ENCODE measurements around the gene CRYBB2.
"Not testable (repeated sequence)": the region's sequence is repeated elsewhere in the genome, so short reads cannot be mapped to it uniquely, and the experiment has no call there.

The CRYBB2 gene

GRCh38 chr22:25187469-25187868 is 32.0 kb upstream of the CRYBB2 start:
- Mint-ChIP-seq H3K4me3 (no peak overlapping the region), H3K4me1 (no peaks in the 10 kb centered on the region), H3K27ac (no peak overlapping the region), H3K27me3 (peaks cover 3% of the 10 kb centered on the region), H3K36me3 (no peaks in the 10 kb centered on the region), H3K9me3 (peaks cover 3% of the 10 kb centered on the region)
- ATAC-seq: no peak

- Mint-ChIP-seq H3K27ac (no peak overlapping the region), H3K4me3 (no peak overlapping the region), H3K9me3 (peaks cover 3% of the 10 kb centered on the region), H3K27me3 (peaks cover 13% of the 10 kb centered on the region), H3K36me3 (no peaks in the 10 kb centered on the region), H3K4me1 (no peaks in the 10 kb centered on the region)
- no peak for ATAC-seq
Measured at GRCh38 chr22:25192406-25192805, 27.0 kb upstream of the CRYBB2 start.

DNA sequence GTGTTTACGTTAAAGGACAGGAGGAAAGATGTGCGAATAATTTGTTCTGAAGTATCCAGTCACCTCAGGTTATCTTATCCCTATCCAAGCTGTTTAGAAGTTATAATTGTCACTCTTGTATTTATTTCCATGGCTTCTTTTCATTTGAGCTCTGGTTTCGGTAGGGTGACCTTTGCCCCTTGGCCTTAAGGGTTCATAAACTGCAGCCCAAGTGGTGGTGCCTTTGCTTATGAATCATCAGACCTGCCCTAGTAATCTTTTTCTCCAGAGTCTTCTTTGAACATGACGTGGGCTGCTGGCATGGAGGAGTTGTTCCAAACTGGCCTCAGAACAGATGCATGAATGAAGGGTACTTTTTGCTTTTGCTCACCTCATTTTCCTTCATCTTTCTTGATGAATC is 26.3 kb upstream of the CRYBB2 start:
- Mint-ChIP-seq H3K36me3 (no peaks in the 10 kb centered on the region), H3K27me3 (peaks cover 13% of the 10 kb centered on the region), H3K4me3 (no peak overlapping the region), H3K4me1 (no peaks in the 10 kb centered on the region), H3K9me3 (peaks cover 3% of the 10 kb centered on the region), H3K27ac (no peak overlapping the region)
- ATAC-seq: no peak

GRCh38 chr22:25193548-25193947 is 25.9 kb upstream of the CRYBB2 start:
- no peak for ATAC-seq
- no peak overlapping the region for H3K27ac Mint-ChIP-seq

GRCh38 chr22:25196326-25196725 is 23.1 kb upstream of the CRYBB2 start:
- Mint-ChIP-seq H3K4me1 (no peaks in the 10 kb centered on the region), H3K27me3 (peaks cover 13% of the 10 kb centered on the region), H3K4me3 (no peak overlapping the region), H3K27ac (no peak overlapping the region), H3K9me3 (no peaks in the 10 kb centered on the region), H3K36me3 (no peaks in the 10 kb centered on the region)
- no peak for ATAC-seq

More at GRCh38 chr22:25193548-25193947, 25.9 kb upstream of the CRYBB2 start:
- Mint-ChIP-seq H3K27me3 (peaks cover 13% of the 10 kb centered on the region), H3K9me3 (peaks cover 3% of the 10 kb centered on the region), H3K36me3 (no peaks in the 10 kb centered on the region), H3K4me3 (no peak overlapping the region), H3K4me1 (no peaks in the 10 kb centered on the region)

DNA sequence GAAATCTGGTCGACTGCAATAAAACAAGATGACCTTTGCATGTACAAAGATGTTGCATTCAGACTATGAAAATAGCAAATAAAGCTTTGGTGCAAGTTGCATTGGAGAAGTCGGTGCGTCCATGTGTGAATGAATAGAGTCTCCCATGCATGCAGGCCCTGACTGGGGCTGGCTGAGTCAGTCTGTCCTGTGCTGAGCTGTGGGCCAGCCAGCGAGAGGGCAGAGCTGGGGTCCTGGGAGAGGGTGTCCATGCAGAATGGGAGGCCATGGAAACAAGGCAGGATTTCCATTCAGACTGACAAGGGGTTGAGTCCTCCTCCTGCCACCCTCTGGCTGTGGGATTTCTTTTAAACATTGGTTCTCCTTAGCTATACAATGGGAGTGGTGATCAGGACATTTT is 22.1 kb upstream of the CRYBB2 start:
- Mint-ChIP-seq H3K36me3 (no peaks in the 10 kb centered on the region), H3K9me3 (no peaks in the 10 kb centered on the region), H3K4me3 (no peak overlapping the region), H3K27ac (no peak overlapping the region), H3K4me1 (no peaks in the 10 kb centered on the region), H3K27me3 (peaks cover 18% of the 10 kb centered on the region)
- no peak for ATAC-seq

DNA sequence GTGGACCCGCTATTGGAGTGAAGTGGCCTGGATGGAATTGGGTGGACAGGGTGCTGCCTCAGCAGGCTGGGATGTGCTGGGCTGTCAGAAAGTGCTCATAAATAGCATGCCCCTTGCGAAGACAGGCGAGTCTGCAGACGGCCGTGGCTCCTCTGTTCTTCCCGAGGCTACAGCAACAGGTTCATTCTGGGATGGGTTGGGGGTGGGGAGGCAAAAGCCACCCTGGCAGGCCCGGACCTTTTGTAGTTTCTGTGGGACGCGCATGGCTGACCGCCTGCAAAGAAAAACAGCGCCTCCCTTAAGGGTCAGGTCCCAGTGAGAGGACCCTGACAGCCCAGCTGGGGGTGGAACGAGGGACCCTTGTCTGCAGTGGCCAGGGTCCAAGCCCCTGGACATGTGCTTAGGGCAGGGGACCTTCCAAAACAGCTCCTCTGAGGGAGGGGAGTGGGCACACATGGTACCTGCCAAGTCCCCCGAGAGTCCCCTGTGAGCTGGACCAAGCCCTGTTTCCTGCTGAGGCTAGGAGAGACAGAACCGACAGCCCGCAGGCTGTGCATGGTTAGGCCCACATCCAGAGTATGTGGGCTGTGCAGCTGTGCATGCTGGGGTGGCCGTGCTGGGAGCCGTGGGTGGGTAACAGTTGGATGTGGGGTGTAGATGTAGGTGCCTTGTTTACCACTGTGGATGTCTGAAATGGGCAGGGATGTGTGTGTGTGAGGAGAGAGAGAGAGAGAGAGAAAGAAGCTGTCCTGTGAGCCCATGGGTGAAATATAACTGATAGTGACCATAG is 19.5 kb upstream of the CRYBB2 start, which contains the start of gene CRYBB3:
Gene CRYBB3 (plus strand): TSS at position 128 of the 790 bp plus-strand sequence. CDS start 1,539 bp downstream, outside the sequence.
- Mint-ChIP-seq H3K9me3 (no peaks in the 10 kb centered on the region), H3K4me3 (no peak within 1 kb of the TSS), H3K27me3 (peaks cover 21% of the 10 kb centered on the region), H3K36me3 (no peaks in the 10 kb centered on the region), H3K4me1 (no peaks in the 10 kb centered on the region), H3K27ac (no peak within 1 kb of the TSS)
- ATAC-seq: peak; percentile 18

DNA sequence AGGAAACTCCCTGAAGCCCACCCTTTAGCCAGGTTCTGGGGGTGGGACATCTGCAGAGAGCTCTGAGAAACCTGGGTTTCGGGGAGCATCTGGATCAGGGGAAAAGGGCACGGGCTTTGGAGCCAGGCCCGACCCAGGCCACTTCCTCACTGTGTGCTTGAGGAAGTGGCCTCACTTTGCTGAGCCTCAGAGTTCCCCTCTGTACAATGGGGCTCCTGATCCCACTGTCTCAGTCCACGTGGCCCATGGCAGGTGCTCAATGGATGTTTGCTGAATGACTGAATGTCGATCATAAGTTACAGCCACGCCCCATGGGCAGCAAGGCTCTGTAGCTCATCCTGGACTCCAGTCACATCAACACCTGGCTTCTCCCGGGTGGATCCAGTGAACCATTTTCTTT is 18.5 kb upstream of the CRYBB2 start:
- H3K27me3 Mint-ChIP-seq: peaks cover 21% of the 10 kb centered on the region

DNA sequence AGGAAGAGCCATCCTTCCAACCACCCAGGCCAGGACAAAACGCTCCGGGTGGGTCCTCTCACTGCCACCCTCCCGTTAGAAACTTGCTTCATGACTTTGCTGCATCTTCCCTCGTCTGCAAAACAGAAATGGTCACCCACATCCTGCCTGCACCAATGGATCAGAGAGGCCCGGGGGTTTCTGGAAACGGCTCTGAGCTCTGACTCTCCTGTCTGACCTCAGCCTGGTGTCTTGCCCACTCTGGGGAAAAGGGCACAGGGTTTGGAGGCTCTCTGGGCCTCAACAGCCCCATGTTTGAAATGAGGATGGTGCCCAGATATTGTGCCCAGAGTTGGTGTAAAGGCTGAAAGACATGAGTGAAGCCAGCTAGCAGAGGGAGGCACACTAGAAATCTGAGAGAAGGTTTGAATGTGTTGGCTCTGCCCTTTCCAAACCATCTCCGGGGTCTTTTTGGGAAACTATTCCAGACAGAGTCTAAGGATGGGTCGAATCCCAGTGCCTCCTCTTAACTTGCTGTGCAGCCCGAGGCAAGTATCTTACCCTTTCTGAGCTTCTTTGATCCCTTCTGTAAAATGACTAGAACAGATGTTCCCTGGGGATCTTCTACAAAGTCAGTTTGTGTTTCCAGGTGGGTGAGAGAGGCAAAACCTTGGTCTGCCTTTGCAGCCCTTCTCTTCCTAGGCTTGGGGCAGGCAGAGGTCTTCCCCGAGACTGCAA is 17.7 kb upstream of the CRYBB2 start:
- H3K27ac Mint-ChIP-seq: no peak overlapping the region
- no peaks in the 10 kb centered on the region for H3K36me3 Mint-ChIP-seq
- H3K4me1 Mint-ChIP-seq: no peaks in the 10 kb centered on the region
- H3K9me3 Mint-ChIP-seq: no peaks in the 10 kb centered on the region
- peaks cover 13% of the 10 kb centered on the region for H3K27me3 Mint-ChIP-seq
- H3K4me3 Mint-ChIP-seq: no peak overlapping the region
- no peak for ATAC-seq

More for the DNA sequence above, 18.5 kb upstream of the CRYBB2 start:
- Mint-ChIP-seq H3K9me3 (no peaks in the 10 kb centered on the region), H3K4me3 (no peak overlapping the region), H3K27ac (no peak overlapping the region), H3K36me3 (no peaks in the 10 kb centered on the region), H3K4me1 (no peaks in the 10 kb centered on the region)
- ATAC-seq: no peak

DNA sequence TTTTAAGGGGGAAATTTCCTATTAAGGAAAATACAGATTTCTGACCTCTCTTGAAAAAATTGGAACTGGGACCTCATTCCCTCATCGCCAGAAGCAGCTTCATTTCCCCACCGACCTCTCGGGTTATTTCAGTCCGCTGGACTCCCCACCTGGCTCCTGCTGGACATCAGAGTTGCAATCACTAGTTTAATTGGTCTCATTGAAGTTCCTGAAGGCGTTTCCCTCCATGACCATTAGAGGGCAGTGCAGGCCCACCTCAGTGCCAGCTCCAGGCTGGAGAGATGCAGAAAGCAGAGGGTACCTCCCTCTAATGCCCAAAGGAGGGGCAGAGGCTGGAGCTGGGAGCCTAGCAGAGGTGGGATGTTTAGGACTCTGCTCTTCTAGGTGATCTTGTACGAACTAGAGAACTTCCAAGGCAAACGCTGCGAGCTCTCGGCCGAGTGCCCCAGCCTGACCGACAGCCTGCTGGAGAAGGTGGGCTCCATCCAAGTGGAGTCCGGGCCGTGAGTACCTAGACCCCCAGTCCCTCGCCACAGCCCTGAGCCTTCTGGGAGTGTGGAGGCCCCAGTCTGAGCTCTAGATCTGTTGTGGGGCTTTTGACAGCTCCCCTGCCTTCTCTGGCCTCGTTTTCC is 17.0 kb upstream of the CRYBB2 start:
- no peak for ATAC-seq
- Mint-ChIP-seq H3K27me3 (peaks cover 9% of the 10 kb centered on the region), H3K9me3 (no peaks in the 10 kb centered on the region), H3K4me3 (no peak overlapping the region), H3K27ac (no peak overlapping the region), H3K4me1 (no peaks in the 10 kb centered on the region), H3K36me3 (no peaks in the 10 kb centered on the region)

DNA sequence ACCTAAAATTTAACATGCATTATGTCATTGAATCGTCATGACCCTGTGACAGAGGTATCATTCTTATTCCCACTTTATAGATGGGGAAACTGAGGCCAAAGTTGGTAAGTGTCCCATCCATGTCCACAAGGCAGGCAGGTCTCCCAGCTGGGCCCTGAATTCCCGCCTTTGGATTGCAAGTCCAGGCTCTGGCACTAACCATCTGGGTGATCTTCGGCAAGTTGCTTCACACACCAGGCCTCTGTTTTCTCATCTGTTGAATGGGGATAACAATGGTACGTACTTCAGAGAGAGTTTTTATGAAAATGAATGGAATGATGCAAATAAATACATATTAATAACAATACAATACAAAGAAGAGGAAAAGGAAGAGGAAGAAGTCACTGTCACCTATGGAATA is 16.4 kb upstream of the CRYBB2 start:
- H3K4me3 Mint-ChIP-seq: no peak overlapping the region
- H3K4me1 Mint-ChIP-seq: no peaks in the 10 kb centered on the region
- no peak overlapping the region for H3K27ac Mint-ChIP-seq

DNA sequence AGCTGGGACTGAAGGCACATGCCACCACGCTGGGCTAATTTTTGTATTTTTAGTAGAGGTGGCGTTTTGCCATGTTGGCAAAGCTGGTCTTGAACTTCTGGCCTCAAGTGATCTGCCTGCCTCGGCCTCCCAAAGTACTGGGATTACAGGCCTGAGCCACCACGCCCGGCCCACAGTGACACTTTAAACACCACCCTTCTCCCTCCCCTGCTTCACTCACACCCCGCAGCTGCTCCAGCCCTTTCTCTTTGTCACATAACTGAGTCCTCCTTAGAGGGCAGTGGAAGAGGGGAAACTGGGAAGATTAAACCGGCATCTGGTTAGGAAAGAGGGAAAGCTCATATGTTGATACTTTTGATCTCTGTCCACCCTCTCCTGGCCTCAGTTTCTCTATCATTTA is 14.9 kb upstream of the CRYBB2 start:
- H3K27ac Mint-ChIP-seq, H3K4me1 Mint-ChIP-seq, ATAC-seq, H3K4me3 Mint-ChIP-seq, H3K9me3 Mint-ChIP-seq, H3K36me3 Mint-ChIP-seq: not testable (repeated sequence)
- H3K27me3 Mint-ChIP-seq: peaks cover 25% of the 10 kb centered on the region

More for the DNA sequence above, 16.4 kb upstream of the CRYBB2 start:
- Mint-ChIP-seq H3K36me3 (no peaks in the 10 kb centered on the region), H3K9me3 (peaks cover 5% of the 10 kb centered on the region), H3K27me3 (peaks cover 15% of the 10 kb centered on the region)
- ATAC-seq: no peak

- ATAC-seq: no peak
- Mint-ChIP-seq H3K9me3 (peaks cover 5% of the 10 kb centered on the region), H3K4me3 (no peak overlapping the region), H3K4me1 (no peaks in the 10 kb centered on the region), H3K27me3 (peaks cover 26% of the 10 kb centered on the region), H3K36me3 (no peaks in the 10 kb centered on the region), H3K27ac (no peak overlapping the region)
Measured at GRCh38 chr22:25205847-25206246, 13.6 kb upstream of the CRYBB2 start.

- Mint-ChIP-seq H3K4me3 (no peak overlapping the region), H3K4me1 (no peaks in the 10 kb centered on the region)
Measured at GRCh38 chr22:25206998-25207397, 12.4 kb upstream of the CRYBB2 start.

DNA sequence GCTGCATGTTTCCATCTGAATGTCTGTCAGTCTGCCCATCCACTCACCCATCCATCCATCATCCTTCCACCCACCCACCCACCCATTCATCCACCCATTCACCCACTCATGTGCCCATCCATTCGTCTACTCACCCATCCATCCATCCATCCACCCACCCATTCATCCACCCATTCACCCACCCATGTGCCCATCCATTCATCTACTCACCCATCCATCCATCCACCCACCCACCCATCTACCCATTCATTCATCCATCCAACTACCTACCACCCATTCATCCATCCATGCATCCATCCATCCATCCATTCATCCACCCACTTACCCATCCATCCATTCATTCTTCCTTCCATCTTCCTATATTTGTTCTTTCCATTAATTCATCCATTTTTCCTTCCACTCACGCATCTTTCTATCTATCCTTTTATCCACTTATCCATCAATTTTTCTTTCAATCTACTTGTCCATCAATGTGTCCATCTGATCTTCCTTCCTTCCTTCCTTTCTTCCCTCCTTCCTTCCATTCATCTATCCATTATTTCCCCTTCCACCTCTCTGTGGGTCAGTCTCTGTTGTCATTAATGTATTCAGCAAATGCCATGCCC is 11.8 kb upstream of the CRYBB2 start:
- peaks cover 5% of the 10 kb centered on the region for H3K9me3 Mint-ChIP-seq
- no peak for ATAC-seq
- H3K36me3 Mint-ChIP-seq: no peaks in the 10 kb centered on the region
- H3K4me3 Mint-ChIP-seq: no peak overlapping the region
- no peak overlapping the region for H3K27ac Mint-ChIP-seq
- no peaks in the 10 kb centered on the region for H3K4me1 Mint-ChIP-seq
- peaks cover 18% of the 10 kb centered on the region for H3K27me3 Mint-ChIP-seq

More at GRCh38 chr22:25206998-25207397, 12.4 kb upstream of the CRYBB2 start:
- no peak overlapping the region for H3K27ac Mint-ChIP-seq
- ATAC-seq: no peak
- H3K36me3 Mint-ChIP-seq: no peaks in the 10 kb centered on the region
- peaks cover 5% of the 10 kb centered on the region for H3K9me3 Mint-ChIP-seq
- peaks cover 25% of the 10 kb centered on the region for H3K27me3 Mint-ChIP-seq

Data from stimulated activated memory B cell treated with anti-CD40 and anti-IgM and Interleukin-4, amounts not matched to agents 10 μg/mL and 1 μg/mL and 100 μg/mL, for 72 hours (primary cell).